ENCODE results near the gene SHISAL2A. TPM values are rescaled to one million over a fixed set of nuclear protein-coding genes. Genes with fewer than 3 reads are reported as not detected.
A peak's percentile ranks its signal among the peaks of the same experiment; 100 is the strongest.

The SHISAL2A gene
- total and polyA plus RNA-seq, 10 of the 15 experiments (the other 5 are each of a cell fraction or from before 2014, with no cell fraction given), result 0.18 to 0.67 (median 0.45) TPM

DNA sequence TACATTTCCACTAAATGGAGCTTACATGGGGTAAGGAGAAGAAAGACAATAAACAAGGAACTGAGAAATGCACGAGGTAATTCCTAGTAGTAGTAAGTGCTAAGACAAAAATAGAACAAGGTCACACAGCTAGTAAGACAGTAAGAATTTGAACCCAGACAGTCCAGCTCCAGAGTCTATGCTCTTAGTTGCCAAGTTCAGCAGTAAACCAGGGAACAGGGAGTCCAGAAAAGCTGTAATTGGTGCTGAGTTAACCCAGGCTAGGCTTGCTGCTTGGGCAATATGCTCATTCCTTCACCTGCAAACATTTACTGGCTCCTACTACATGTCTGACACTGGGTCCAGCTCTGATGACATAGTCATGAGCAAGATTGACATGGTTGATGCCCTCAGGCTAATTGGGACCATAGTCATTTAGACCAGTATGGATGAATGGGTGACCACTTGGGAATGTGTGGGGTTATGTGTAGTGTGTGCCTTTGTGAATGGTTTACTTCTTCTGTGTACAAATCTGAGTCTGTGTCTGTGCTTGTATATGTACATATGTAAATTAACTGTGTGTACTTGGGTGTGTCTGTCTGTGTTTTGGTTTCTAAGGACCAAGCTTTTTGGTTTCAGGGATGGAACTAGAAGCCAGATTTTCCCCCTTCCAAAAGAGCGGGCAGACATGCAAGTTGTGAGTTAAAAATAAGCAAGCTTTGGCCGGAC, 28.8 kb upstream of the SHISAL2A start (continued):
- TF ChIP-seq, protein P1, sequence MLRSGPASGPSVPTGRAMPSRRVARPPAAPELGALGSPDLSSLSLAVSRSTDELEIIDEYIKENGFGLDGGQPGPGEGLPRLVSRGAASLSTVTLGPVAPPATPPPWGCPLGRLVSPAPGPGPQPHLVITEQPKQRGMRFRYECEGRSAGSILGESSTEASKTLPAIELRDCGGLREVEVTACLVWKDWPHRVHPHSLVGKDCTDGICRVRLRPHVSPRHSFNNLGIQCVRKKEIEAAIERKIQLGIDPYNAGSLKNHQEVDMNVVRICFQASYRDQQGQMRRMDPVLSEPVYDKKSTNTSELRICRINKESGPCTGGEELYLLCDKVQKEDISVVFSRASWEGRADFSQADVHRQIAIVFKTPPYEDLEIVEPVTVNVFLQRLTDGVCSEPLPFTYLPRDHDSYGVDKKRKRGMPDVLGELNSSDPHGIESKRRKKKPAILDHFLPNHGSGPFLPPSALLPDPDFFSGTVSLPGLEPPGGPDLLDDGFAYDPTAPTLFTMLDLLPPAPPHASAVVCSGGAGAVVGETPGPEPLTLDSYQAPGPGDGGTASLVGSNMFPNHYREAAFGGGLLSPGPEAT (IDR thresholded peaks at IDR 0.05; ENCODE audit: low read depth), result 0 out of 2 replicates have a peak, but pooled peaks have one; percentile 30
- TF ChIP-seq BCL11A (IDR thresholded peaks at IDR 0.05; ENCODE audit: low read depth, low read length), result no peak
- peak; percentile 58 to 61; a peak in 2 of 4 replicates for TF ChIP-seq IKZF2 (IDR thresholded peaks at IDR 0.05)
- 0 out of 2 replicates have a peak, but pooled peaks have one; percentile 12 for TF ChIP-seq IRF4 (IDR thresholded peaks at IDR 0.05; ENCODE audit: low read depth, low read length)
- TF ChIP-seq, protein P2, sequence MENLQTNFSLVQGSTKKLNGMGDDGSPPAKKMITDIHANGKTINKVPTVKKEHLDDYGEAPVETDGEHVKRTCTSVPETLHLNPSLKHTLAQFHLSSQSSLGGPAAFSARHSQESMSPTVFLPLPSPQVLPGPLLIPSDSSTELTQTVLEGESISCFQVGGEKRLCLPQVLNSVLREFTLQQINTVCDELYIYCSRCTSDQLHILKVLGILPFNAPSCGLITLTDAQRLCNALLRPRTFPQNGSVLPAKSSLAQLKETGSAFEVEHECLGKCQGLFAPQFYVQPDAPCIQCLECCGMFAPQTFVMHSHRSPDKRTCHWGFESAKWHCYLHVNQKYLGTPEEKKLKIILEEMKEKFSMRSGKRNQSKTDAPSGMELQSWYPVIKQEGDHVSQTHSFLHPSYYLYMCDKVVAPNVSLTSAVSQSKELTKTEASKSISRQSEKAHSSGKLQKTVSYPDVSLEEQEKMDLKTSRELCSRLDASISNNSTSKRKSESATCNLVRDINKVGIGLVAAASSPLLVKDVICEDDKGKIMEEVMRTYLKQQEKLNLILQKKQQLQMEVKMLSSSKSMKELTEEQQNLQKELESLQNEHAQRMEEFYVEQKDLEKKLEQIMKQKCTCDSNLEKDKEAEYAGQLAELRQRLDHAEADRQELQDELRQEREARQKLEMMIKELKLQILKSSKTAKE (IDR thresholded peaks at IDR 0.05; ENCODE audit: low read depth, poor library complexity, severe bottlenecking), result no peak
- TF ChIP-seq ZNF217 (IDR thresholded peaks at IDR 0.05), result no peak
- TF ChIP-seq, protein P3, sequence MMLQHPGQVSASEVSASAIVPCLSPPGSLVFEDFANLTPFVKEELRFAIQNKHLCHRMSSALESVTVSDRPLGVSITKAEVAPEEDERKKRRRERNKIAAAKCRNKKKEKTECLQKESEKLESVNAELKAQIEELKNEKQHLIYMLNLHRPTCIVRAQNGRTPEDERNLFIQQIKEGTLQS (IDR thresholded peaks at IDR 0.05; ENCODE audit: borderline replicate concordance, extremely low read depth, low read depth, low read length), result no peak
- peak; percentile 64 for TF ChIP-seq ATF7 (IDR thresholded peaks at IDR 0.05; ENCODE audit: low read depth)
- TF ChIP-seq BHLHE40 (IDR thresholded peaks at IDR 0.05; ENCODE audit: borderline replicate concordance in 1 of 2, low read depth in 2 of 2, low read length in 1 of 2), result no peak
- TF ChIP-seq, protein P4, sequence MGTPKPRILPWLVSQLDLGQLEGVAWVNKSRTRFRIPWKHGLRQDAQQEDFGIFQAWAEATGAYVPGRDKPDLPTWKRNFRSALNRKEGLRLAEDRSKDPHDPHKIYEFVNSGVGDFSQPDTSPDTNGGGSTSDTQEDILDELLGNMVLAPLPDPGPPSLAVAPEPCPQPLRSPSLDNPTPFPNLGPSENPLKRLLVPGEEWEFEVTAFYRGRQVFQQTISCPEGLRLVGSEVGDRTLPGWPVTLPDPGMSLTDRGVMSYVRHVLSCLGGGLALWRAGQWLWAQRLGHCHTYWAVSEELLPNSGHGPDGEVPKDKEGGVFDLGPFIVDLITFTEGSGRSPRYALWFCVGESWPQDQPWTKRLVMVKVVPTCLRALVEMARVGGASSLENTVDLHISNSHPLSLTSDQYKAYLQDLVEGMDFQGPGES (IDR thresholded peaks at IDR 0.05), result no peak
- peak; percentile 49; the same call in 1 of the 2 replicates for TF ChIP-seq IKZF1 (conservative IDR thresholded peaks at IDR 0.05)
- no peak for TF ChIP-seq GABPA (IDR thresholded peaks at IDR 0.05; ENCODE audit: low read depth)
- peak; percentile 8; the same call in 1 of the 2 replicates for TF ChIP-seq MTA2 (IDR thresholded peaks at IDR 0.05; ENCODE audit: low read depth)
- TF ChIP-seq HDGF (IDR thresholded peaks at IDR 0.05), result no peak
- TF ChIP-seq SMAD5 (IDR thresholded peaks at IDR 0.05; ENCODE audit: low read depth), result no peak
